Measurements from ENCODE around the gene PGR.

PGR gene

DNA sequence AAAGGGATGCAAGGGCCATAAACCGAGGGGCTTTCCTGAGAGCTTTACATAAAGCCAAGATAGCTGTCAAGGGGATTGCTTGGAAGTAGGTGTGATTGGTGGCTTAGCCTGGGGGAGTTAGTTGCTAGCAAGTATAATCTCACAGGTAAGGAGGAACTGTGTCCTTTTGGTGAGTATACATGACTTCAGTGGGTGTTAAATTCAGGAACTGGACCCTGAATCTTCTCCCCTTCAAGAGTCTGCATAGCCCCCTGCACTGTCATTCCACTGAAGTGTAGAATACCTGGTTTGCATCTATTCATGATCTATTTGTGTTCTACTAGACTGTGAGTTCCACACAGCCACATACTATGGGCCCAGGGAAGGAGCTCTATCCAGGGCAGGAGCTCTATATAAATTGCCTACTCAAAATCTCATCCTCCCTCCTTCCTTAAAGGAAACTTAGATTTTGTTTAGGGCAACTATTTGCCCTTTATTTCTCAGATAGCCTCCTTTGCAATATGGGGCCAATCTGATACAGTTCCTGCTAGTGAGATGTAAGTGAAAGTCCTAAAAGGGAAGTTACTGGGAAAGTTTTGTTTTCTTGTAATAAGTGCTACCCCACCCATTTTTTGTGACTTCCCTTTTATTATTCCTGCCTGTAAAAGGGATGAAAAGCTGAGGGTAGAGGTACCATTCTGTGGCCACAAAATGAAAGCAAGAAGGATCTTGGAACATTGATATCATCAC is 120.5 kb downstream of the PGR start:
- no peak for DNase-seq

GRCh38 chr11:101003468-101003867 is 126.1 kb downstream of the PGR start:
- DNase-seq = no peak

GRCh38 chr11:100999756-101000155 is 129.9 kb downstream of the PGR start:
- DNase-seq = no peak

DNA sequence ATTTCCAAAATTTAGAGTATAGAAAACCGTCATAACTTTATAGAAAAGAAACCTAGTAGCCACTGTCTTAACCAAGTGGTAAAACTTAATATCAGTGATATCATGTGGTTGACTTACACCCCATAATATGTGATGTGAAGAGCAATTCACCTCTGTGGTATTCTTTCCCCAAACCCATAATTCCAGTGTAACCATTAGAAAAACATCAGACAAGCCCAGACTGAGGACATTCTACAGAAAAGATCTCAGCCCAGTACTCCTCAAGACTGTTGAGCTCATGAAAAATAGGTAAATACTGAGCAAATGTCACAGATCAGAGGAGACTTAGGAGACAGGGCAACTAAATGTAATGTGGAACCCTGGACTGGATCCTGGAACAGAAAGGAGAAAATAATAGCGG is 134.6 kb downstream of the PGR start:
- DNase-seq = no peak

DNA sequence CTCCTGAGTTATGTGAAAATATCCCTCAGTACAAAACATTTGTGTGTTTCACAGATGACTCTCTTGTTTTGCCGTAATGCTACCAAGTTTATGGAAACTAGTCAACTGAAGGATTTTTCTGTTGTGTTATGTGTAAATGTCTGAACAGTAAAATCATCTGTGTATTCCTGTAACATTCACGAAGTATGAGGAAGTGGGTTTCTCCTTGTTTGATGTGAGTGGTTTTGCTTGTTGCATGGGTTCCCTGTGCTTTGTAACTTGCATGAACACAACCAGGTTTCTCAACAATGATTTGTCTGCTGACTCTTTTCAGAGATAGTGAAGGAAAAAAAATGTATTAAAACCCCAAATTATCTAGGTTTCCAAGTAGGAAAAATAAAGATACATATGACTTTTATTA is 138.1 kb downstream of the PGR start:
- no peak for DNase-seq

DNA sequence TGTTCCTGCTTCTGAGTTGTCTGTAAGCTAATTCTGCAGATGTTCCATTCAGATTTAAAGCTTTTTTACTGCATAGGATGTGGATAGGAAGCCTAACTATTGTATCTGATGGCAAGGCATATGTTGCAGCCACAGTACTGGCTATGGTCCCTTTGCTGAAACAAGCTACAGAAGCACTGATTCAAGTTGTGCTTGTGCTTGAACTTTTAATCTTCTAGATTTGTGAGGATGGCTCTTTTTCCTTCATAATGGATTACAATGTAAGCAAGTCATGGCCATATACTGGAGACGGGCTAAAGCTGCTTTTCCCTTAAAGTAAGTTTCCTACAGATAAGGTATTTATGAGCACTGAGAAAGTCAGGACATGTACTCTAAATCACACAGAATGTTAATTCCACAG is 138.7 kb downstream of the PGR start:
- DNase-seq = no peak

- no peak for DNase-seq
These were observed 144.9 kb downstream of the PGR start for GRCh38 chr11:100984668-100985067.

DNA sequence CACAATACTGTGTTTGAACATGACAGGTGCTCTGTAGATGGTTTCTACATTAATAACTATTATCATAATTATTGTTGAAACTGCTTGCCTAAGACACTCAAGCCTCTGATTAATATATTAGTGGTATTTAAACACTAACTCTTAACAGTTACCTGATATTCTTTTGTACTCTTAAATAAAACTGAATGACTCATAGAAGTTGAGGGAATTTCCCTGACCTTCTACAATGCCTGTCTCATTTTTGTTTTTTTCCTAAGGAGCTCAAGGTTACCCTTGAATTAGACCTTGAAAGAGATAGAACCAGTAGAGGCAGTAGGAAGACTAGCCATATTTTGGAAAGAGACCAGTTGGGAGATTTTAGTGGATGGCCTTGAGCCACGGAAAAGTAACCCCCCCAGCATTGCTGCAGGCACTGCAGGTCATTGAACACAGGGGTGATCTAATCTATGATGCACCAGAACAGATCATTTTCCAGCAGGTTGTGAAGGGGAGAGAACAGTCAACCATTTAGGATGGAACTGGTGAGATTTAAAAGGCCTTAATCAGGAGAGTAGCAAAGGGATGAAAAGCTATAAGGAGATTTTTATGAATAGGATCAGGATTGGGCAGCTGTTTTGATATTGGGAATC is 148.3 kb downstream of the PGR start:
- DNase-seq = no peak

GRCh38 chr11:100980156-100980555 is 149.5 kb downstream of the PGR start:
- no peak for DNase-seq
